Thyroid gland (tissue), 4 donors: ENCODE measurements around the gene THRSP.

ENCODE experiments used
- POLR2A ChIP-seq, 2 donors: fragments of 450-650 bp; IDR thresholded peaks; one replicate each; pipeline ENCODE4 v1.6.1; 2017; ENCODE audit warnings: antibody characterized with exemption in 2 of 2, mild to moderate bottlenecking in 2 of 2, moderate library complexity in 1 of 2
- TF ChIP-seq, protein P1 (sequence below), 6 experiments: fragments of 200-600 bp in 3 of 6; fragments of 450-650 bp in 3 of 6; sonication (generic) in 3 of 6; IDR thresholded peaks; one replicate each; pipeline ENCODE4 v1.5.1; 2016 to 2019; ENCODE audit warnings: antibody characterized with exemption in 6 of 6, mild to moderate bottlenecking in 2 of 6, inconsistent platforms in 1 of 6, moderate library complexity in 1 of 6

DNA sequence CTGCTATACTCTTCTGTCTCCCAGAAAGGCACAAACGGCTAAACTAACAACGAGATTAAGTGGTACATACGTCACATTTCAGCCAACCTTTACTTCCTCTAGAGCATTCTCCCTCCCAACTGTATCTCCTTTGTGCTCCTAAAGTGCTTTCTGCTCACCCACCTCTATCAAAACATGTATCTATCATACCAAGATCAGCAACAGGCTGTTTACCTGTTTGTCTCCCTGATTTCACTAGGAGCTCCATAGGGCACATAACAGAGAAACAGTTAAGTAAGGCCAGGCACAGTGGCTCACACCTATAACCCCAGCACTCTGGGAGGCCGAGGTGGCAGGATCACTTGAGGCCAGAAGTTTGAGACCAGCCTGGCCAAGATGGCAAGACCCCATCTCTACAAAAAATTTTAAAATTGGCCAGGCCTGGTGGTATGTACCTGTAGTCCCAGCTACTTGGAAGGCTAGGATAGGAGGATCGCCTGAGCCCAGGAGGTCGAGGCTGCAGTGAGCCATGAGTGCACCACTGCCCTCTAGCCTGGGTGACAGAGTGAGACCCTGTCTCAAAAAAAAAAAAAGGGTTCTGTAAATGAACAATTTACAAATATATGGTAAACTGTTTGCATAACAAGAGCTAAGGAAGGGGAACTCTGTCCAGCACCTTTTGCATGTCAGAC lies 13.2 kb downstream of the THRSP start:
- no peak for TF ChIP-seq POLR2A (IDR thresholded peaks at IDR 0.05)
- TF ChIP-seq, protein P1, sequence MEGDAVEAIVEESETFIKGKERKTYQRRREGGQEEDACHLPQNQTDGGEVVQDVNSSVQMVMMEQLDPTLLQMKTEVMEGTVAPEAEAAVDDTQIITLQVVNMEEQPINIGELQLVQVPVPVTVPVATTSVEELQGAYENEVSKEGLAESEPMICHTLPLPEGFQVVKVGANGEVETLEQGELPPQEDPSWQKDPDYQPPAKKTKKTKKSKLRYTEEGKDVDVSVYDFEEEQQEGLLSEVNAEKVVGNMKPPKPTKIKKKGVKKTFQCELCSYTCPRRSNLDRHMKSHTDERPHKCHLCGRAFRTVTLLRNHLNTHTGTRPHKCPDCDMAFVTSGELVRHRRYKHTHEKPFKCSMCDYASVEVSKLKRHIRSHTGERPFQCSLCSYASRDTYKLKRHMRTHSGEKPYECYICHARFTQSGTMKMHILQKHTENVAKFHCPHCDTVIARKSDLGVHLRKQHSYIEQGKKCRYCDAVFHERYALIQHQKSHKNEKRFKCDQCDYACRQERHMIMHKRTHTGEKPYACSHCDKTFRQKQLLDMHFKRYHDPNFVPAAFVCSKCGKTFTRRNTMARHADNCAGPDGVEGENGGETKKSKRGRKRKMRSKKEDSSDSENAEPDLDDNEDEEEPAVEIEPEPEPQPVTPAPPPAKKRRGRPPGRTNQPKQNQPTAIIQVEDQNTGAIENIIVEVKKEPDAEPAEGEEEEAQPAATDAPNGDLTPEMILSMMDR (IDR thresholded peaks at IDR 0.05): no peak
